Esophagus muscularis mucosa (tissue), 4 donors: ENCODE measurements around the gene SCFD2. TPM values are rescaled to one million over a fixed set of nuclear protein-coding genes. Genes with fewer than 3 reads are reported as not detected.

Experiments
- DNase-seq: peaks from one replicate; pipeline ENCODE4 v3.0.0-alpha.2; 2017; ENCODE audit errors: extremely low spot score
- H3K27ac ChIP-seq, 4 donors: fragments of 200-600 bp; sonication (generic); replicated peaks in 1 of 4; 1 replicate in 3 of 4; 2 replicates in 1 of 4; pipeline ENCODE4 v1.5.1; 2016 to 2019; ENCODE audit warnings: mild to moderate bottlenecking in 1 of 4
- H3K27me3 ChIP-seq, 4 donors: fragments of 200-600 bp; sonication (generic); one replicate each; pipeline versions ENCODE4 v1.5.1 to v1.6.0; 2016 to 2019
- H3K36me3 ChIP-seq, 4 donors: fragments of 200-600 bp; sonication (generic); one replicate each; pipeline ENCODE4 v1.5.1; 2016 to 2019
- H3K4me1 ChIP-seq, 4 donors: fragments of 200-600 bp; sonication (generic); one replicate each; pipeline ENCODE4 v1.5.1; 2016 to 2019
- H3K4me3 ChIP-seq, 4 donors: fragments of 200-600 bp; sonication (generic); 1 replicate in 2 of 4; 2 replicates in 2 of 4; pipeline ENCODE4 v1.5.1; 2016 to 2019; ENCODE audit warnings: mild to moderate bottlenecking in 4 of 4, moderate library complexity in 1 of 4
- H3K9me3 ChIP-seq, 4 donors: fragments of 200-600 bp; sonication (generic); 1 replicate in 3 of 4; 2 replicates in 1 of 4; pipeline ENCODE4 v1.5.1; 2016 to 2019
- EP300 ChIP-seq: sonication (generic); formaldehyde crosslinking; IDR thresholded peaks from one replicate; pipeline ENCODE4 v1.6.1; 2017; ENCODE audit warnings: antibody characterized with exemption
- POLR2A ChIP-seq: fragments of 450-650 bp; IDR thresholded peaks from one replicate; pipeline ENCODE4 v1.6.1; 2017; ENCODE audit warnings: antibody characterized with exemption, moderate library complexity, mild to moderate bottlenecking, low read depth
- POLR2AphosphoS5 ChIP-seq, 2 donors: sonication (generic); formaldehyde crosslinking; IDR thresholded peaks; one replicate each; pipeline ENCODE4 v1.6.1; 2017; ENCODE audit warnings: antibody characterized with exemption in 2 of 2
- WGBS: methylation state at CpG from one replicate; pipeline ENCODE4 v1.1.5; 2018; 5-methylcytosine and 5-hydroxymethylcytosine counted together
- intact Hi-C: fragments of 100-400 bp; cut with DNase I; formaldehyde crosslinking; loops from one replicate; pipeline ENCODE4 v1.15.1; 2023
- total RNA-seq, 4 donors: library from RNA; depleted of rRNA; stranded (reverse); fragments of >200 nt; gene quantifications; one replicate each; pipeline versions ENCODE4 v1.1.0 to v1.2.1, GENCODE V29; 2016
- TF ChIP-seq, protein P1 (sequence below), 3 experiments: fragments of 200-600 bp in 2 of 3; fragments of 450-650 bp in 1 of 3; sonication (generic) in 2 of 3; IDR thresholded peaks; one replicate each; pipeline ENCODE4 v1.5.1; 2017 to 2019; ENCODE audit warnings: antibody characterized with exemption in 3 of 3, mild to moderate bottlenecking in 2 of 3, moderate library complexity in 1 of 3

The SCFD2 gene
- total RNA-seq, 4 donors from 2014 or later: 10.0 to 15.7 (median 12.7) TPM

DNA sequence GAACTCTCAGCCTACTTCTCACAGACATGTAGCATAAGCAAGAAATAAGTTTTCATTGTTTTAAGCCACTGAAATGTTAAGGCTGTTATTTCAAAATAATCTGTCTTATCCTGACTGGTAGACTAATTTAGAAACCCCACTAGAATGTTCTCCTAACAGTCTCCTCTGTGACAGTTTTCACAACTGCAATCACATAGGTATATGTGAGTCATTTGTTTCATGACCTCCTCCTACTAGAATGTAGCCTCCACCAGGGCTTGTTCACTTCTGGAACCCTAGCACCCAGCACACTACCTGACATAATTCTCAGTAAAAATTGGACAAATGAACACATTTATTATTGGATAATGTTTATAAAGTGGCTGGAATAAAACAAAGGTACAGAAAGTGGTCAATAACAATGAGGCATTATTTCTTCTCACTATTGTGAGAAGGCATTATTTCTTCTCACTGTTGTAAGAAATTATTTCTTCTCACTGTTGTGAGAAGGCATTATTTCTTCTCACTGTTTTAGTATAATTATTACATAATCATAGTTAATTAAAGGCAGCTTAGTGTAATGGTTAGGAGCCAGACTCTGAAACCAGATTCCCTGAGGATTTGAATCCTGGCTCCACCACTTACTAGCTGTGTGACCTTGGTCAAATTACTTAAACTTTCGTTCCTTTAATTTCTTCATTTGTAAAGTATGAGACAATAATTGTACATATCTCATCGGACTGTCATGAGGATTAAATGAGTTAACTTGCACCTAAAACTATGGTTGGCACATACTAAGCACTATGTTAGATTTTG lies 252.2 kb downstream of the SCFD2 start:
- Histone ChIP-seq H3K27me3 (no peaks in the 10 kb centered on the region), H3K4me3 (no peak overlapping the region), H3K27ac (no peak overlapping the region), H3K4me1 (peaks cover 0 to 6% (median 1%) of the 10 kb centered on the region in 4 donors), H3K36me3 (no peaks in the 10 kb centered on the region), H3K9me3 (no peaks in the 10 kb centered on the region)
- TF ChIP-seq POLR2AphosphoS5 (IDR thresholded peaks at IDR 0.05) (no peak), POLR2A (no peak), EP300 (no peak)
- TF ChIP-seq, protein P1, sequence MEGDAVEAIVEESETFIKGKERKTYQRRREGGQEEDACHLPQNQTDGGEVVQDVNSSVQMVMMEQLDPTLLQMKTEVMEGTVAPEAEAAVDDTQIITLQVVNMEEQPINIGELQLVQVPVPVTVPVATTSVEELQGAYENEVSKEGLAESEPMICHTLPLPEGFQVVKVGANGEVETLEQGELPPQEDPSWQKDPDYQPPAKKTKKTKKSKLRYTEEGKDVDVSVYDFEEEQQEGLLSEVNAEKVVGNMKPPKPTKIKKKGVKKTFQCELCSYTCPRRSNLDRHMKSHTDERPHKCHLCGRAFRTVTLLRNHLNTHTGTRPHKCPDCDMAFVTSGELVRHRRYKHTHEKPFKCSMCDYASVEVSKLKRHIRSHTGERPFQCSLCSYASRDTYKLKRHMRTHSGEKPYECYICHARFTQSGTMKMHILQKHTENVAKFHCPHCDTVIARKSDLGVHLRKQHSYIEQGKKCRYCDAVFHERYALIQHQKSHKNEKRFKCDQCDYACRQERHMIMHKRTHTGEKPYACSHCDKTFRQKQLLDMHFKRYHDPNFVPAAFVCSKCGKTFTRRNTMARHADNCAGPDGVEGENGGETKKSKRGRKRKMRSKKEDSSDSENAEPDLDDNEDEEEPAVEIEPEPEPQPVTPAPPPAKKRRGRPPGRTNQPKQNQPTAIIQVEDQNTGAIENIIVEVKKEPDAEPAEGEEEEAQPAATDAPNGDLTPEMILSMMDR (IDR thresholded peaks at IDR 0.05): no peak
- no peak for DNase-seq
- intact Hi-C loops: no loop called here
- 68% methylated on average over 2 of the region's 2 CpGs for WGBS

DNA sequence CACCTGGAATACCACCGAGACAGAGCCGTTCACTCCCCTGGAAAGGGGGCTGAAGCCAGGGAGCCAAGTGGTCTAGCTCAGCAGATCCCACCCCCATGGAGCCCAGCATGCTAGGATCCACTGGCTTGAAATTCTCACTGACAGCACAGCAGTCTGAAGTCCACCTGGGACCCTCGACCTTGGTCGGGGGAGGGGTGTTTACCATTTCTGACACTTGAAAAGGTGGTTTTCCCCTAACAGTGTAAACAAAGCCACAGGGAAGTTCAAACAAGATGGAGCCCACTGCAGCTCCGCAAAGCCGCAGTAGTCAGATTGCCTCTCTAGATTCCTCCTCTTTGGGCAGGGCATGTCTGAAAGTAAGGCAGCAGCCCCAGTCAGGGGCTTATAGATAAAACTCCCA lies 260.5 kb downstream of the SCFD2 start:
- H3K9me3 ChIP-seq: no peaks in the 10 kb centered on the region
- no peaks in the 10 kb centered on the region for H3K27me3 ChIP-seq
- 72% methylated on average over 6 of the region's 6 CpGs for WGBS
- TF ChIP-seq POLR2AphosphoS5 (IDR thresholded peaks at IDR 0.05): no peak
- TF ChIP-seq POLR2A: no peak
- TF ChIP-seq, protein P1 (IDR thresholded peaks at IDR 0.05): no peak
- no peak for TF ChIP-seq EP300
- no peak for DNase-seq
- intact Hi-C loops: no loop called here
- H3K27ac ChIP-seq: no peak overlapping the region
- H3K4me1 ChIP-seq: peaks cover 0 to 5% (median 2%) of the 10 kb centered on the region in 4 donors
- H3K4me3 ChIP-seq: no peak overlapping the region
- no peaks in the 10 kb centered on the region for H3K36me3 ChIP-seq

DNA sequence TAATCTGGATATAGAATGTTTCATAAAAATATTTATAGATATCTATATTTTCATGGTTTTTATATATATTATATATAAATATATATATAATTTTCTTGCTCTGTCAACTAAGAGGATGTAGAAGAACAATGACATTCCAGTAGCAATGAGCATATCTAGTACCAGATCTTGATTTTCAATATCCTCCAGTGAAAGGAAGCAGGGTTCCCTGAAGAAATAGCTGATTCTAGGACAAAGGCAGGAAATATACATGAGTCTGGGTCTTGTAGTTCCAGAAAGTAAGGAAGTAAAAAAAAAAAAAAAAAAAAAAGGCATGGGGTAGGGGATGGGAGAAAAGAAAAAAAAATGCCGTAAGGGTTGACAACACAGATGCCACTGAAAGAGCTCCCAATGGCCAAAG lies 262.4 kb downstream of the SCFD2 start:
- Histone ChIP-seq H3K4me3 (no peak overlapping the region), H3K27ac (no peak overlapping the region), H3K27me3 (no peaks in the 10 kb centered on the region), H3K36me3 (no peaks in the 10 kb centered on the region), H3K4me1 (peaks cover 0 to 5% (median 2%) of the 10 kb centered on the region in 4 donors), H3K9me3 (no peaks in the 10 kb centered on the region)
- 93% methylated on average over 1 of the region's 1 CpG for WGBS
- TF ChIP-seq, protein P1 (IDR thresholded peaks at IDR 0.05): no peak
- TF ChIP-seq EP300 (no peak), POLR2A (no peak), POLR2AphosphoS5 (IDR thresholded peaks at IDR 0.05) (no peak)
- intact Hi-C loops: no loop called here
- no peak for DNase-seq

DNA sequence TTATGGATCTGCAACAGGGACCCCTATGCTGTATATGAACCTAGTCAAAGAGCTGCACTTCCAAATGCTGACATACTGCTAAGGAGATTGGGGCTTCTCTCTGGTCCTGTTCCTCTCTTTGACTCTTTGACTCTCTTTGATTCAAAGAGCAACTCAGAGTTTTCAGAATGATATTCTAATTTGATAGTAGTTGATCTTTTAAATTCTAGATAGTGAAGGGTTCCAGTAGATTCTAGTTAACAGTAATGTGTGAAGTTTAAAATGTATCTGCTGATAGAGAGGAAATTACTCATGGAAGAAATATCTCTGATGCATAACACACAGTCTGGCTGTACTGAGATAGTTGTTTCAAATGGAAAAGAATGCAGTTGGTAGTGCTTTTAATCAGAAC lies 264.7 kb downstream of the SCFD2 start:
- DNase-seq: no peak
- intact Hi-C loops: no loop called here

More for the DNA sequence above, 264.7 kb downstream of the SCFD2 start:
- peaks cover 0 to 5% (median 2%) of the 10 kb centered on the region in 4 donors for H3K4me1 ChIP-seq
- H3K27me3 ChIP-seq: no peaks in the 10 kb centered on the region
- TF ChIP-seq, protein P1 (IDR thresholded peaks at IDR 0.05): no peak
- TF ChIP-seq EP300 (no peak), POLR2AphosphoS5 (IDR thresholded peaks at IDR 0.05) (no peak), POLR2A (no peak)
- no peak overlapping the region for H3K27ac ChIP-seq
- no peaks in the 10 kb centered on the region for H3K9me3 ChIP-seq
- no peak overlapping the region for H3K4me3 ChIP-seq
- no peaks in the 10 kb centered on the region for H3K36me3 ChIP-seq
